ENCODE measurements around the gene TTC38.

GRCh38 chr22:46290843-46291785 is 23.3 kb downstream of the TTC38 start:
- TF ChIP-seq CTCF (IDR thresholded peaks at IDR 0.05): no peak
- no peak for TF ChIP-seq POLR2A (IDR thresholded peaks at IDR 0.05)

Data from testis (tissue), 2 donors.